GM23338 (cell line): ENCODE data around the gene SMARCC2.

Source experiments
- CREB1 ChIP-seq: fragments of 250-450 bp; sonication (Bioruptor Pico); IDR thresholded peaks from 2 replicates; pipeline ENCODE4 v1.5.0; 2020; ENCODE audit warnings: low read depth, mild to moderate bottlenecking, moderate library complexity
- ETS1 ChIP-seq: IDR thresholded peaks from 2 replicates; pipeline ENCODE4 v1.6.1; 2016; ENCODE audit warnings: antibody characterized with exemption
- EZH2 ChIP-seq: fragments of 200-600 bp; sonication (generic); IDR thresholded peaks from one replicate; pipeline ENCODE4 v1.8.0; 2017; ENCODE audit warnings: antibody characterized with exemption, mild to moderate bottlenecking, low read depth; ENCODE audit not compliant: unreplicated experiment
- EZH2phosphoT487 ChIP-seq: fragments of 200-600 bp; sonication (generic); IDR thresholded peaks from one replicate; pipeline ENCODE4 v1.8.1; 2018; ENCODE audit warnings: antibody characterized with exemption; ENCODE audit not compliant: unreplicated experiment
- JUNB ChIP-seq: IDR thresholded peaks from one replicate; pipeline ENCODE4 v1.6.1; 2016; ENCODE audit warnings: antibody characterized with exemption; ENCODE audit not compliant: unreplicated experiment
- NANOG ChIP-seq: IDR thresholded peaks from 2 replicates; pipeline ENCODE4 v1.6.1; 2016; ENCODE audit warnings: antibody characterized with exemption, borderline replicate concordance
- POLR2AphosphoS5 ChIP-seq: IDR thresholded peaks from 2 replicates; pipeline ENCODE4 v1.6.1; 2016; ENCODE audit warnings: antibody characterized with exemption, low read depth
- STAT1 ChIP-seq: IDR thresholded peaks from one replicate; pipeline ENCODE4 v1.6.1; 2016; ENCODE audit warnings: antibody characterized with exemption; ENCODE audit not compliant: unreplicated experiment
- ZNF114 ChIP-seq: fragments of 250-450 bp; sonication (Bioruptor Pico); IDR thresholded peaks from 2 replicates; pipeline ENCODE4 v1.5.0; 2020; ENCODE audit warnings: mild to moderate bottlenecking, moderate library complexity
- ZNF331 ChIP-seq: fragments of 250-450 bp; sonication (Bioruptor Pico); IDR thresholded peaks from 2 replicates; pipeline ENCODE4 v1.5.0; 2020; ENCODE audit warnings: low read depth, mild to moderate bottlenecking, moderate library complexity
- ZNF462 ChIP-seq: fragments of 250-450 bp; sonication (Bioruptor Pico); IDR thresholded peaks from 2 replicates; pipeline ENCODE4 v1.5.0; 2020; ENCODE audit warnings: mild to moderate bottlenecking, moderate library complexity
- TF ChIP-seq, protein P1 (sequence below), 2 experiments: fragments of 200-600 bp in 1 of 2; sonication (generic) in 1 of 2; conservative IDR thresholded peaks; 2 replicates each; pipeline versions ENCODE4 v1.5.1 to v1.6.1; 2016 to 2017; ENCODE audit warnings: antibody characterized with exemption in 2 of 2, low read depth in 2 of 2, mild to moderate bottlenecking in 2 of 2, moderate library complexity in 1 of 2
- TF ChIP-seq, protein P2 (sequence below): IDR thresholded peaks from one replicate; pipeline ENCODE4 v1.6.1; 2018; ENCODE audit warnings: antibody characterized with exemption; ENCODE audit not compliant: unreplicated experiment

- TF ChIP-seq, protein P1, sequence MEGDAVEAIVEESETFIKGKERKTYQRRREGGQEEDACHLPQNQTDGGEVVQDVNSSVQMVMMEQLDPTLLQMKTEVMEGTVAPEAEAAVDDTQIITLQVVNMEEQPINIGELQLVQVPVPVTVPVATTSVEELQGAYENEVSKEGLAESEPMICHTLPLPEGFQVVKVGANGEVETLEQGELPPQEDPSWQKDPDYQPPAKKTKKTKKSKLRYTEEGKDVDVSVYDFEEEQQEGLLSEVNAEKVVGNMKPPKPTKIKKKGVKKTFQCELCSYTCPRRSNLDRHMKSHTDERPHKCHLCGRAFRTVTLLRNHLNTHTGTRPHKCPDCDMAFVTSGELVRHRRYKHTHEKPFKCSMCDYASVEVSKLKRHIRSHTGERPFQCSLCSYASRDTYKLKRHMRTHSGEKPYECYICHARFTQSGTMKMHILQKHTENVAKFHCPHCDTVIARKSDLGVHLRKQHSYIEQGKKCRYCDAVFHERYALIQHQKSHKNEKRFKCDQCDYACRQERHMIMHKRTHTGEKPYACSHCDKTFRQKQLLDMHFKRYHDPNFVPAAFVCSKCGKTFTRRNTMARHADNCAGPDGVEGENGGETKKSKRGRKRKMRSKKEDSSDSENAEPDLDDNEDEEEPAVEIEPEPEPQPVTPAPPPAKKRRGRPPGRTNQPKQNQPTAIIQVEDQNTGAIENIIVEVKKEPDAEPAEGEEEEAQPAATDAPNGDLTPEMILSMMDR (conservative IDR thresholded peaks at IDR 0.05; ENCODE audit: low read depth in 2 of 2), result no peak
- TF ChIP-seq CREB1 (CRISPR knock-in tag), result no peak
- TF ChIP-seq EZH2, result no peak
- no peak for TF ChIP-seq JUNB
- TF ChIP-seq EZH2phosphoT487, result no peak
- TF ChIP-seq POLR2AphosphoS5, result no peak
- TF ChIP-seq, protein P2, sequence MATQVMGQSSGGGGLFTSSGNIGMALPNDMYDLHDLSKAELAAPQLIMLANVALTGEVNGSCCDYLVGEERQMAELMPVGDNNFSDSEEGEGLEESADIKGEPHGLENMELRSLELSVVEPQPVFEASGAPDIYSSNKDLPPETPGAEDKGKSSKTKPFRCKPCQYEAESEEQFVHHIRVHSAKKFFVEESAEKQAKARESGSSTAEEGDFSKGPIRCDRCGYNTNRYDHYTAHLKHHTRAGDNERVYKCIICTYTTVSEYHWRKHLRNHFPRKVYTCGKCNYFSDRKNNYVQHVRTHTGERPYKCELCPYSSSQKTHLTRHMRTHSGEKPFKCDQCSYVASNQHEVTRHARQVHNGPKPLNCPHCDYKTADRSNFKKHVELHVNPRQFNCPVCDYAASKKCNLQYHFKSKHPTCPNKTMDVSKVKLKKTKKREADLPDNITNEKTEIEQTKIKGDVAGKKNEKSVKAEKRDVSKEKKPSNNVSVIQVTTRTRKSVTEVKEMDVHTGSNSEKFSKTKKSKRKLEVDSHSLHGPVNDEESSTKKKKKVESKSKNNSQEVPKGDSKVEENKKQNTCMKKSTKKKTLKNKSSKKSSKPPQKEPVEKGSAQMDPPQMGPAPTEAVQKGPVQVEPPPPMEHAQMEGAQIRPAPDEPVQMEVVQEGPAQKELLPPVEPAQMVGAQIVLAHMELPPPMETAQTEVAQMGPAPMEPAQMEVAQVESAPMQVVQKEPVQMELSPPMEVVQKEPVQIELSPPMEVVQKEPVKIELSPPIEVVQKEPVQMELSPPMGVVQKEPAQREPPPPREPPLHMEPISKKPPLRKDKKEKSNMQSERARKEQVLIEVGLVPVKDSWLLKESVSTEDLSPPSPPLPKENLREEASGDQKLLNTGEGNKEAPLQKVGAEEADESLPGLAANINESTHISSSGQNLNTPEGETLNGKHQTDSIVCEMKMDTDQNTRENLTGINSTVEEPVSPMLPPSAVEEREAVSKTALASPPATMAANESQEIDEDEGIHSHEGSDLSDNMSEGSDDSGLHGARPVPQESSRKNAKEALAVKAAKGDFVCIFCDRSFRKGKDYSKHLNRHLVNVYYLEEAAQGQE, result no peak
- no peak for TF ChIP-seq NANOG
- no peak for TF ChIP-seq ETS1
- TF ChIP-seq ZNF331 (CRISPR knock-in tag), result no peak
- no peak for TF ChIP-seq ZNF462 (CRISPR knock-in tag)
- TF ChIP-seq STAT1, result no peak
- TF ChIP-seq ZNF114 (CRISPR knock-in tag), result no peak
Observed at GRCh38 chr12:56208006-56208405, 18.7 kb upstream of the SMARCC2 start.
